ENCODE measurements around the gene EFCAB13. TPM values are rescaled to one million over a fixed set of nuclear protein-coding genes. Genes with fewer than 3 reads are reported as not detected.

EFCAB13 gene
- total RNA-seq, 1 experiment from 2014 or later = 7.1 TPM

DNA sequence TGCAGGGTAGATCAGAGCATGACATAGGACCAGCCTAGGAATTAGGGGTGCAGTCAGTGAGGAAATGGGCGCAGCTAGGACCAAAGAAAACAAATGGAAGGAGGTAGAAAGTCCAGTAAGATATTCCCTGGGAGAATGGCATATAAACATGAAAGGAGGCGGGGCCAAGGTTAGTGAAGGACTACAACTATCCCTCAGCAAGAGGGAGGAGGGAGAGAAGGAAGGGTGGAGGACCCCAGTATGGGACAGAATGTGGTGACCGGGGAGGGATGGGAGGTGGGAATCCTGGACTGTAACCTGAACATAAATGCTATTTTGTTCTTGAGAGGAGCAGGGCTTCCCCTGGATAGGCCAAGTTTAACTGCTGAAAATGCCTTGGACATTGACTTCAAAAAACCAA is 47.3 kb upstream of the EFCAB13 start:
- in situ Hi-C loops (cut with HindIII; ENCODE audit: low pct_unique_long_range_greater_than_20kb, low sequenced_read_pairs) (no loop called here), intact Hi-C loops (cut with micrococcal nuclease; ENCODE audit: unreplicated experiment) (no loop called here)
- H3K4me1 ChIP-seq (ENCODE audit: control insufficient read depth, insufficient read depth, low read length) = peaks cover 18% of the 10 kb centered on the region
- no peaks in the 10 kb centered on the region for H3K9me3 ChIP-seq (ENCODE audit: control insufficient read depth, insufficient read depth, low read depth, low read length)
- TF ChIP-seq, protein P1, sequence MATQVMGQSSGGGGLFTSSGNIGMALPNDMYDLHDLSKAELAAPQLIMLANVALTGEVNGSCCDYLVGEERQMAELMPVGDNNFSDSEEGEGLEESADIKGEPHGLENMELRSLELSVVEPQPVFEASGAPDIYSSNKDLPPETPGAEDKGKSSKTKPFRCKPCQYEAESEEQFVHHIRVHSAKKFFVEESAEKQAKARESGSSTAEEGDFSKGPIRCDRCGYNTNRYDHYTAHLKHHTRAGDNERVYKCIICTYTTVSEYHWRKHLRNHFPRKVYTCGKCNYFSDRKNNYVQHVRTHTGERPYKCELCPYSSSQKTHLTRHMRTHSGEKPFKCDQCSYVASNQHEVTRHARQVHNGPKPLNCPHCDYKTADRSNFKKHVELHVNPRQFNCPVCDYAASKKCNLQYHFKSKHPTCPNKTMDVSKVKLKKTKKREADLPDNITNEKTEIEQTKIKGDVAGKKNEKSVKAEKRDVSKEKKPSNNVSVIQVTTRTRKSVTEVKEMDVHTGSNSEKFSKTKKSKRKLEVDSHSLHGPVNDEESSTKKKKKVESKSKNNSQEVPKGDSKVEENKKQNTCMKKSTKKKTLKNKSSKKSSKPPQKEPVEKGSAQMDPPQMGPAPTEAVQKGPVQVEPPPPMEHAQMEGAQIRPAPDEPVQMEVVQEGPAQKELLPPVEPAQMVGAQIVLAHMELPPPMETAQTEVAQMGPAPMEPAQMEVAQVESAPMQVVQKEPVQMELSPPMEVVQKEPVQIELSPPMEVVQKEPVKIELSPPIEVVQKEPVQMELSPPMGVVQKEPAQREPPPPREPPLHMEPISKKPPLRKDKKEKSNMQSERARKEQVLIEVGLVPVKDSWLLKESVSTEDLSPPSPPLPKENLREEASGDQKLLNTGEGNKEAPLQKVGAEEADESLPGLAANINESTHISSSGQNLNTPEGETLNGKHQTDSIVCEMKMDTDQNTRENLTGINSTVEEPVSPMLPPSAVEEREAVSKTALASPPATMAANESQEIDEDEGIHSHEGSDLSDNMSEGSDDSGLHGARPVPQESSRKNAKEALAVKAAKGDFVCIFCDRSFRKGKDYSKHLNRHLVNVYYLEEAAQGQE (IDR thresholded peaks at IDR 0.05; ENCODE audit: insufficient read depth in 1 of 2, low read depth in 2 of 2, low read length in 1 of 2) = no peak
- TF ChIP-seq POLR2AphosphoS5 (IDR thresholded peaks at IDR 0.05; ENCODE audit: low read depth, low read length) (no peak), TCF7L2 (IDR thresholded peaks at IDR 0.05; ENCODE audit: low read depth, low read length) (no peak), SIN3A (IDR thresholded peaks at IDR 0.05; ENCODE audit: borderline replicate concordance, insufficient read depth, low read depth, low read length) (no peak)
- TF ChIP-seq, protein P2, sequence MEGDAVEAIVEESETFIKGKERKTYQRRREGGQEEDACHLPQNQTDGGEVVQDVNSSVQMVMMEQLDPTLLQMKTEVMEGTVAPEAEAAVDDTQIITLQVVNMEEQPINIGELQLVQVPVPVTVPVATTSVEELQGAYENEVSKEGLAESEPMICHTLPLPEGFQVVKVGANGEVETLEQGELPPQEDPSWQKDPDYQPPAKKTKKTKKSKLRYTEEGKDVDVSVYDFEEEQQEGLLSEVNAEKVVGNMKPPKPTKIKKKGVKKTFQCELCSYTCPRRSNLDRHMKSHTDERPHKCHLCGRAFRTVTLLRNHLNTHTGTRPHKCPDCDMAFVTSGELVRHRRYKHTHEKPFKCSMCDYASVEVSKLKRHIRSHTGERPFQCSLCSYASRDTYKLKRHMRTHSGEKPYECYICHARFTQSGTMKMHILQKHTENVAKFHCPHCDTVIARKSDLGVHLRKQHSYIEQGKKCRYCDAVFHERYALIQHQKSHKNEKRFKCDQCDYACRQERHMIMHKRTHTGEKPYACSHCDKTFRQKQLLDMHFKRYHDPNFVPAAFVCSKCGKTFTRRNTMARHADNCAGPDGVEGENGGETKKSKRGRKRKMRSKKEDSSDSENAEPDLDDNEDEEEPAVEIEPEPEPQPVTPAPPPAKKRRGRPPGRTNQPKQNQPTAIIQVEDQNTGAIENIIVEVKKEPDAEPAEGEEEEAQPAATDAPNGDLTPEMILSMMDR (IDR thresholded peaks at IDR 0.05) = no peak
- ATAC-seq (no peak), DNase-seq (ENCODE audit: low read depth, low spot score) (no peak)
- POLR2A ChIA-PET = no interaction called here
- CTCF ChIA-PET = no interaction called here
- H3K27me3 ChIP-seq (ENCODE audit: control insufficient read depth, insufficient read depth, low read length) = no peaks in the 10 kb centered on the region
- no peaks in the 10 kb centered on the region for H3K36me3 ChIP-seq (ENCODE audit: control insufficient read depth, insufficient read depth, low read length)
- H3K27ac ChIP-seq (ENCODE audit: low read length) = peak overlapping the region; percentile 59; the same call in 1 of the 2 replicates
- BruUV-seq (replicated peaks) = no TSS peak
- H3K4me3 ChIP-seq (ENCODE audit: low read depth in 2 of 2, low read length in 2 of 2) = no peak overlapping the region

DNA sequence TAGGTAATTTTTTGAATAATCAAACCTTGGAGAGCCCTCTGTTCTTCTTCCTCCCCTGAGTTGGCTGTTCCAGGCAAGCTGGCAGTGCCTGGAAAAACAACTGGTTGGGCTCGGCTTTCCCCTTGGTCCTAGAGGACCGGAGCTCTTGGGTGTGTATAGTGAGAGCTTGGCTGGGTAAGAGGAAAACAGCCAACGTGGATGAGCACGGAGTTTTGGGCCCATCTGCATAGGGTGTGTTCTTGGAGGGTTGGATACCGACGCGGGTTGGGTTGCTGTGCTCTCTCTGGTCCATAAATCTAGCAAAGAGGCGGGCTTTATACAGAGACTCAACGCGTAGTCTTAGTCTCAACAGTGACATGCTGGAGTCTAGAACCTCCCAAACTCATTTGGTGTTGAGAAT is 46.9 kb upstream of the EFCAB13 start:
- intact Hi-C loops (cut with micrococcal nuclease; ENCODE audit: unreplicated experiment) = no loop called here
- H3K27ac ChIP-seq (ENCODE audit: low read length) = peak overlapping the region; percentile 57; the same call in 1 of the 2 replicates

More for the DNA sequence above, 46.9 kb upstream of the EFCAB13 start:
- TF ChIP-seq TCF7L2 (IDR thresholded peaks at IDR 0.05; ENCODE audit: low read depth, low read length) = no peak
- TF ChIP-seq, protein P2 (IDR thresholded peaks at IDR 0.05) = no peak
- TF ChIP-seq, protein P1 (IDR thresholded peaks at IDR 0.05; ENCODE audit: insufficient read depth in 1 of 2, low read depth in 2 of 2, low read length in 1 of 2) = no peak
- Histone ChIP-seq H3K27me3 (ENCODE audit: control insufficient read depth, insufficient read depth, low read length) (no peaks in the 10 kb centered on the region), H3K9me3 (ENCODE audit: control insufficient read depth, insufficient read depth, low read depth, low read length) (no peaks in the 10 kb centered on the region), H3K36me3 (ENCODE audit: control insufficient read depth, insufficient read depth, low read length) (no peaks in the 10 kb centered on the region), H3K4me1 (ENCODE audit: control insufficient read depth, insufficient read depth, low read length) (peaks cover 18% of the 10 kb centered on the region), H3K4me3 (ENCODE audit: low read depth in 2 of 2, low read length in 2 of 2) (no peak overlapping the region)
- CTCF ChIA-PET = interaction anchor here (0.5 kb wide), 1 partner anchor 275 kb away, joined by 5 read pairs; no protein-coding TSS in a partner anchor
- POLR2A ChIA-PET = no interaction called here
- ATAC-seq = peak; percentile 87
- in situ Hi-C loops (cut with HindIII; ENCODE audit: low pct_unique_long_range_greater_than_20kb, low sequenced_read_pairs) = no loop called here
- no peak for DNase-seq (ENCODE audit: low read depth, low spot score)
- BruUV-seq (replicated peaks) = no TSS peak
